Measurements from ENCODE around the gene ZNF777.

GRCh38 chr7:149458235-149458634 lies 2.6 kb downstream of the ZNF777 start:
- no peak for TF ChIP-seq POLR2AphosphoS5 (IDR thresholded peaks at IDR 0.05; ENCODE audit: low read depth, low read length)
- no peak for TF ChIP-seq CTCF (IDR thresholded peaks at IDR 0.05)
- TF ChIP-seq TCF7L2 (IDR thresholded peaks at IDR 0.05; ENCODE audit: low read depth, low read length) = no peak
- TF ChIP-seq REST (IDR thresholded peaks at IDR 0.05; ENCODE audit: insufficient read depth in 1 of 2, low read depth in 2 of 2, low read length in 1 of 2) = no peak

Measured in Panc1 (cell line).